PC-3 (cell line): ENCODE results near the gene MCF2L2. TPM values are rescaled to one million over a fixed set of nuclear protein-coding genes. Genes with fewer than 3 reads are reported as not detected.

Source experiments
- ATAC-seq: fragments of 200-7000 bp; cut with Tn5 transposase; 2 replicates; pipeline ENCODE4 v1.9.1; 2020; ENCODE audit warnings: mild to moderate bottlenecking, moderate library complexity
- BruUV-seq: library from RNA; stranded (reverse); fragments of 400-500 nt; replicated peaks from 2 replicates; lab custom pipeline; 2021; lab: Mats Ljungman, UMichigan
- CTCF ChIA-PET: fragments of 300-600 bp; sonication (Branson Sonifier 250); formaldehyde crosslinking; loops from one replicate; lab custom pipeline; 2022; ENCODE audit warnings: antibody characterized with exemption; lab: Charles Lee
- POLR2A ChIA-PET: fragments of 300-600 bp; sonication (Branson Sonifier 250); formaldehyde crosslinking; loops from one replicate; lab custom pipeline; 2022; ENCODE audit warnings: antibody characterized with exemption; ENCODE audit not compliant: unreplicated experiment; lab: Charles Lee
- DNase-seq: peaks from one replicate; pipeline ENCODE4 v3.0.0-alpha.2; 2015
- H2AFZ ChIP-seq: fragments of 300-600 bp; sonication (generic); 2 replicates; pipeline ENCODE4 v1.6.0; 2016; ENCODE audit warnings: antibody characterized with exemption, low read length
- H3F3A ChIP-seq: fragments of 300-600 bp; sonication (generic); one replicate; pipeline ENCODE4 v1.6.0; 2017; ENCODE audit warnings: antibody characterized with exemption, low read length, control low read depth, mild to moderate bottlenecking; ENCODE audit not compliant: unreplicated experiment
- H3K27ac ChIP-seq: fragments of 300-600 bp; sonication (generic); 2 replicates; pipeline ENCODE4 v1.5.1; 2016; ENCODE audit warnings: mild to moderate bottlenecking, low read length
- H3K27me3 ChIP-seq: fragments of 300-600 bp; sonication (generic); 2 replicates; pipeline ENCODE4 v1.6.1; 2016; ENCODE audit warnings: low read length, mixed read lengths
- H3K36me3 ChIP-seq: fragments of 300-600 bp; sonication (generic); 2 replicates; pipeline ENCODE4 v1.6.1; 2016; ENCODE audit warnings: low read depth, mixed run types, low read length, mixed read lengths
- H3K4me1 ChIP-seq: fragments of 300-600 bp; sonication (generic); 2 replicates; pipeline ENCODE4 v1.5.1; 2016; ENCODE audit warnings: low read length; ENCODE audit not compliant: insufficient read depth
- H3K4me2 ChIP-seq: fragments of 300-600 bp; sonication (generic); 2 replicates; pipeline ENCODE4 v1.6.0; 2016; ENCODE audit warnings: low read length
- H3K4me3 ChIP-seq: fragments of 300-600 bp; sonication (generic); 2 replicates; pipeline ENCODE4 v1.5.1; 2016; ENCODE audit warnings: mild to moderate bottlenecking, low read length, mixed read lengths
- H3K79me2 ChIP-seq: fragments of 300-600 bp; sonication (generic); 2 replicates; pipeline ENCODE4 v1.6.1; 2017; ENCODE audit warnings: low read length, mixed read lengths
- H3K9ac ChIP-seq: fragments of 300-600 bp; sonication (generic); 2 replicates; pipeline ENCODE4 v1.6.0; 2016; ENCODE audit warnings: mild to moderate bottlenecking, low read length
- H3K9me2 ChIP-seq: fragments of 300-600 bp; sonication (generic); replicated peaks from 2 replicates; pipeline ENCODE4 v1.6.1; 2016; ENCODE audit warnings: mixed run types, low read length, mixed read lengths
- H3K9me3 ChIP-seq: fragments of 300-600 bp; sonication (generic); 2 replicates; pipeline ENCODE4 v1.6.1; 2016; ENCODE audit warnings: low read length, mixed read lengths
- H4K20me1 ChIP-seq: fragments of 300-600 bp; sonication (generic); 2 replicates; pipeline ENCODE4 v1.6.1; 2016; ENCODE audit warnings: low read length, mixed read lengths
- EZH2 ChIP-seq: fragments of 300-600 bp; sonication (generic); IDR thresholded peaks from one replicate; pipeline ENCODE4 v1.6.1; 2017; ENCODE audit warnings: antibody characterized with exemption, mild to moderate bottlenecking, low read length; ENCODE audit not compliant: unreplicated experiment
- EZH2phosphoT487 ChIP-seq: fragments of 300-600 bp; sonication (generic); IDR thresholded peaks from 2 replicates; pipeline ENCODE4 v1.6.1; 2018; ENCODE audit warnings: mild to moderate bottlenecking, antibody characterized with exemption, low read length, borderline replicate concordance
- intact Hi-C: fragments of 100-400 bp; cut with micrococcal nuclease; formaldehyde crosslinking; loops from 2 replicates; pipeline ENCODE4 v1.9.0; 2023
- total RNA-seq: library from RNA; depleted of rRNA; stranded (reverse); fragments of >200 nt; gene quantifications from 2 replicates; pipeline ENCODE4 v1.2.3, GENCODE V29; 2014
- TF ChIP-seq, protein P1 (sequence below): fragments of 300-600 bp; sonication (generic); conservative IDR thresholded peaks from 2 replicates; pipeline ENCODE4 v1.5.1; 2017; ENCODE audit warnings: antibody characterized with exemption, low read depth, mild to moderate bottlenecking, low read length

MCF2L2 gene
- total RNA-seq, 1 experiment from 2014 or later = 3.6 TPM

DNA sequence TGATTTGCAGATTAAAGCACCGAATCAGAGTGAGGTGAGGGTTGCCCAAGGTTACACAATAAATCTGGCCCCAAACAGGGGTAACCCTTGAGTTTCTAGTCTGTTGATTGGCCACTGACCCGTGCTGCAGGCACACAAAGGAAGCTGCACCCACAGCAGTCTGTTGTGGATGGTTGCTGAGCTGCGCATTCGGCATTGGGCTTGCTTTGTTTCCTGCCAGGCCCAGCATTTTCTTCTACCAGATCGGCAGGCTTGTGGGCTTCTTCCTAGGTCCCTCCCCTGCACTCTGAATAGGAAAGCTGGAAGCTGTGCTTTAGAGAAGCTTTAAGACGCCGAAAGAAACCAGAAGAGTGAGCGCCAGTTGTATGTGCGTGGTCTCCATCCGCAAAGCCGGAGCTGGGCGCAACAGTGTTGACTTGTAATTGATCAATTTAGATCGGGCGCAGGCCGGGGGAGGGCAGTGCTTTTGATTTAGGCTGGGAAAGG, 163.2 kb downstream of the MCF2L2 start:
- peak overlapping the region; percentile 58 for H3K9ac ChIP-seq
- POLR2A ChIA-PET = interaction anchor here (1.0 to 1.4 kb wide), 3 partner anchors 10 to 26 kb away, joined by 4 to 8 read pairs (median 5); no protein-coding TSS in a partner anchor
- H3K79me2 ChIP-seq = peaks cover 97% of the 10 kb centered on the region
- no peak for TF ChIP-seq EZH2
- TF ChIP-seq EZH2phosphoT487 = no peak
- TF ChIP-seq, protein P1, sequence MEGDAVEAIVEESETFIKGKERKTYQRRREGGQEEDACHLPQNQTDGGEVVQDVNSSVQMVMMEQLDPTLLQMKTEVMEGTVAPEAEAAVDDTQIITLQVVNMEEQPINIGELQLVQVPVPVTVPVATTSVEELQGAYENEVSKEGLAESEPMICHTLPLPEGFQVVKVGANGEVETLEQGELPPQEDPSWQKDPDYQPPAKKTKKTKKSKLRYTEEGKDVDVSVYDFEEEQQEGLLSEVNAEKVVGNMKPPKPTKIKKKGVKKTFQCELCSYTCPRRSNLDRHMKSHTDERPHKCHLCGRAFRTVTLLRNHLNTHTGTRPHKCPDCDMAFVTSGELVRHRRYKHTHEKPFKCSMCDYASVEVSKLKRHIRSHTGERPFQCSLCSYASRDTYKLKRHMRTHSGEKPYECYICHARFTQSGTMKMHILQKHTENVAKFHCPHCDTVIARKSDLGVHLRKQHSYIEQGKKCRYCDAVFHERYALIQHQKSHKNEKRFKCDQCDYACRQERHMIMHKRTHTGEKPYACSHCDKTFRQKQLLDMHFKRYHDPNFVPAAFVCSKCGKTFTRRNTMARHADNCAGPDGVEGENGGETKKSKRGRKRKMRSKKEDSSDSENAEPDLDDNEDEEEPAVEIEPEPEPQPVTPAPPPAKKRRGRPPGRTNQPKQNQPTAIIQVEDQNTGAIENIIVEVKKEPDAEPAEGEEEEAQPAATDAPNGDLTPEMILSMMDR = no peak
- no peak overlapping the region for H2AFZ ChIP-seq
- no peaks in the 10 kb centered on the region for H3K9me3 ChIP-seq
- no peak for DNase-seq
- H3K27ac ChIP-seq = peak overlapping the region; percentile 91
- BruUV-seq = no TSS peak
- no peak for ATAC-seq
- H3K4me1 ChIP-seq = peaks cover 79% of the 10 kb centered on the region
- peaks cover 17% of the 10 kb centered on the region for H3K36me3 ChIP-seq
- CTCF ChIA-PET = interaction anchor here (1.2 to 1.3 kb wide), 2 partner anchors 81 to 117 kb away, joined by 5 to 8 read pairs; no protein-coding TSS in a partner anchor
- peak overlapping the region; percentile 77 for H3K4me2 ChIP-seq
- H3F3A ChIP-seq = peaks cover 8% of the 10 kb centered on the region
- H3K9me2 ChIP-seq = no peaks in the 10 kb centered on the region
- intact Hi-C loops = no loop called here
- no peaks in the 10 kb centered on the region for H3K27me3 ChIP-seq
- peak overlapping the region; percentile 39 for H3K4me3 ChIP-seq
- H4K20me1 ChIP-seq = 0 out of 2 replicates have a peak, but pooled peaks cover 6% of the 10 kb centered on the region

GRCh38 chr3:183264268-183264667, 164.2 kb downstream of the MCF2L2 start:
- Histone ChIP-seq H3K9ac (no peak overlapping the region), H3K4me1 (peaks cover 80% of the 10 kb centered on the region), H4K20me1 (peaks cover 9% of the 10 kb centered on the region; the same call in 1 of the 2 replicates), H3K4me3 (no peak overlapping the region), H3F3A (peaks cover 8% of the 10 kb centered on the region), H3K36me3 (peaks cover 15% of the 10 kb centered on the region), H2AFZ (no peak overlapping the region), H3K79me2 (peaks cover 97% of the 10 kb centered on the region), H3K9me3 (no peaks in the 10 kb centered on the region), H3K4me2 (no peak overlapping the region), H3K27me3 (no peaks in the 10 kb centered on the region), H3K27ac (peak overlapping the region; percentile 91; the same call in 1 of the 2 replicates), H3K9me2 (no peaks in the 10 kb centered on the region)
- CTCF ChIA-PET = no interaction called here
- intact Hi-C loops = no loop called here
- POLR2A ChIA-PET = interaction anchor here (0.6 to 1.1 kb wide), 2 partner anchors 27 to 33 kb away, joined by 3 to 5 read pairs; no protein-coding TSS in a partner anchor
- ATAC-seq = no peak
- no peak for DNase-seq
- TF ChIP-seq, protein P1 = no peak
- TF ChIP-seq EZH2phosphoT487 = no peak
- no peak for TF ChIP-seq EZH2
- no TSS peak for BruUV-seq

GRCh38 chr3:183262875-183263378, 165.5 kb downstream of the MCF2L2 start:
- Histone ChIP-seq H3F3A (peaks cover 8% of the 10 kb centered on the region), H3K4me3 (no peak overlapping the region), H3K27ac (no peak overlapping the region), H3K36me3 (peaks cover 18% of the 10 kb centered on the region; the same call in 1 of the 2 replicates), H3K27me3 (no peaks in the 10 kb centered on the region), H3K79me2 (peaks cover 97% of the 10 kb centered on the region), H4K20me1 (peaks cover 9% of the 10 kb centered on the region; the same call in 1 of the 2 replicates), H3K4me2 (no peak overlapping the region), H2AFZ (no peak overlapping the region), H3K9me2 (no peaks in the 10 kb centered on the region), H3K9me3 (no peaks in the 10 kb centered on the region), H3K9ac (no peak overlapping the region), H3K4me1 (peaks cover 84% of the 10 kb centered on the region)
- TF ChIP-seq EZH2phosphoT487 (no peak), EZH2 (no peak)
- TF ChIP-seq, protein P1 = no peak
- DNase-seq (no peak), ATAC-seq (no peak)
- intact Hi-C loops = no loop called here
- ChIA-PET POLR2A (no interaction called here), CTCF (no interaction called here)
- BruUV-seq = no TSS peak
